Karpas-422 (cell line): ENCODE data around the gene ZNF333. TPM values are rescaled to one million over a fixed set of nuclear protein-coding genes. Genes with fewer than 3 reads are reported as not detected.
A peak's percentile ranks its signal among the peaks of the same experiment; 100 is the strongest.

ENCODE experiments used
- DNase-seq: peaks from one replicate; pipeline ENCODE4 v3.0.0-alpha.2; 2015
- H2AFZ ChIP-seq: fragments of 200-600 bp; sonication (generic); 2 replicates; pipeline ENCODE4 v1.6.1; 2014; ENCODE audit warnings: antibody characterized with exemption, low read length, mixed read lengths
- H3K27ac ChIP-seq: fragments of 200-600 bp; sonication (generic); 2 replicates; pipeline ENCODE4 v1.5.1; 2014; ENCODE audit warnings: mild to moderate bottlenecking, low read length, moderate library complexity
- H3K27me3 ChIP-seq: fragments of 200-600 bp; sonication (generic); 2 replicates; pipeline ENCODE4 v1.6.1; 2014; ENCODE audit warnings: low read length, mixed read lengths
- H3K36me3 ChIP-seq: fragments of 200-600 bp; sonication (generic); 2 replicates; pipeline ENCODE4 v1.6.1; 2014; ENCODE audit warnings: low read length, mixed read lengths; ENCODE audit not compliant: insufficient read depth
- H3K4me1 ChIP-seq: fragments of 200-600 bp; sonication (generic); 2 replicates; pipeline ENCODE4 v1.6.1; 2014; ENCODE audit warnings: mild to moderate bottlenecking, low read length, mixed read lengths
- H3K4me2 ChIP-seq: fragments of 200-600 bp; sonication (generic); 2 replicates; pipeline ENCODE4 v1.6.1; 2014; ENCODE audit warnings: low read length, low read depth, mild to moderate bottlenecking; ENCODE audit not compliant: poor library complexity, severe bottlenecking
- H3K4me3 ChIP-seq: fragments of 200-600 bp; sonication (generic); 2 replicates; pipeline ENCODE4 v1.5.1; 2014; ENCODE audit warnings: mild to moderate bottlenecking, antibody characterized with exemption, low read length, mixed read lengths
- H3K79me2 ChIP-seq: fragments of 200-600 bp; sonication (generic); 2 replicates; pipeline ENCODE4 v1.6.1; 2014; ENCODE audit warnings: mild to moderate bottlenecking, low read length, mixed read lengths
- H3K9ac ChIP-seq: fragments of 200-600 bp; sonication (generic); 2 replicates; pipeline ENCODE4 v1.6.0; 2014; ENCODE audit warnings: low read length
- H3K9me2 ChIP-seq: fragments of 200-600 bp; sonication (generic), shearing (Covaris generic); replicated peaks from 2 replicates; pipeline ENCODE4 v1.6.0; 2014; ENCODE audit warnings: mild to moderate bottlenecking, low read length, moderate library complexity; ENCODE audit not compliant: insufficient read depth
- H3K9me3 ChIP-seq: fragments of 300-700, 200-600 bp; sonication (generic); 2 replicates; pipeline ENCODE4 v1.6.1; 2014; ENCODE audit warnings: low read length, mixed read lengths
- H4K20me1 ChIP-seq: fragments of 200-600 bp; sonication (generic); 2 replicates; pipeline ENCODE4 v1.6.1; 2014; ENCODE audit warnings: mild to moderate bottlenecking, antibody characterized with exemption, low read length, low read depth; ENCODE audit not compliant: insufficient read depth
- total RNA-seq: library from RNA; depleted of rRNA; stranded (reverse); fragments of >200 nt; shearing (Covaris generic); gene quantifications from 2 replicates; pipeline ENCODE4 v1.2.3, GENCODE V29; 2014; ENCODE audit warnings: low replicate concordance; rRNA removed

ZNF333 gene
- total RNA-seq = 22.2 and 27.9 TPM in 2 replicates

DNA sequence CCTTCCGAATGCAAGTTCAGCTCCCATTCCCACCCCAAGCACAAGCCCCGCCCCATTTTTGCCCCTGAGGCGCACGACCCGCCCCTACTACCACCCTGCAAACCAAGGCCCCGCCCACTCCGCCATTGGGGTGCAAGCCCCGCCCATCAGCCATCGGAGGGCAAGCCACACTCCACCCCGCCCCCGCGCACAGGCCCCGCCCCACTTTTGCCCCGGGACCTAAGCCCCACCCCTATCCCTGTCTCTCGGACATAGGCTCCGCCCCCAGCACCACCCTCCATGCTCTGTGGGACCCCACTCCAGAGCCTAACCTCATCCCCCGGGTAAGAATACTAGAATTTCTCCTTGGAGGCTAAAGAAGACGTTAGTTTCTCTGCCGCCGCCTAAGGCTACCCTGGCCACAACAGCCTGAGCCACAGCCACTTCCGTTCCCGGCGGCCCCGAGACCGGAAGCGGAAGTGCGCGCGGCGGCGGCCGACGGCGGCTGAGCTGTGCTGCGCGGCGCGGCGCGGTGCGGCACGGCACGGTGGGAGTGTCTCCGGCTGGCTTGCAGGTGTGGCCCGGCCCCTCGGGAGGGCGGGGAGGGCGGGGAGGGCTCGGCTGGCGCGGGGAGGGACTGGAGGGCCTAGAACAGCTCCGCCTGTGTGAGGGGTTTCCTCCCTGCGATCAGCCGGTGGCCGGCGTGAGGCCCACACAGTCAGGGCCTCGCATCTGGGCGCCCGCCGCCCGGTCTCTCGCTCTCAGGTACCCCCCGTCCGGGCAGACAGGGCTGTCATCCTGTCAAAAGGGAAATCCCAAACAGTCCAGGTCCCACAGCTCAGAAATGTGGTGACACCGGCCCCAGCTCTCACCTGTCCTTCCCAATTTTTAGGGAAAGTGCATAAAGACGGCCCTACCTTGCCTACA lies at the start of gene ZNF333:
Gene ZNF333 (plus strand): TSS at position 451 of the 906 bp plus-strand sequence. CDS start 3,444 bp downstream, outside the sequence.
- H3K4me2 ChIP-seq = peak within 1 kb of the TSS; percentile 98
- DNase-seq = peak; percentile 97
- peak within 1 kb of the TSS; percentile 96 for H3K9ac ChIP-seq
- no peaks in the 10 kb centered on the region for H3K36me3 ChIP-seq
- H3K4me3 ChIP-seq = peak within 1 kb of the TSS; percentile 99
- peak within 1 kb of the TSS; percentile 84 for H2AFZ ChIP-seq
- H3K79me2 ChIP-seq = peaks cover 25% of the 10 kb centered on the region
- no peaks in the 10 kb centered on the region for H3K27me3 ChIP-seq
- peaks cover 24% of the 10 kb centered on the region for H3K4me1 ChIP-seq
- no peaks in the 10 kb centered on the region for H3K9me3 ChIP-seq
- H3K27ac ChIP-seq = peak within 1 kb of the TSS; percentile 83
- no peaks in the 10 kb centered on the region for H4K20me1 ChIP-seq
- H3K9me2 ChIP-seq = no peaks in the 10 kb centered on the region

DNA sequence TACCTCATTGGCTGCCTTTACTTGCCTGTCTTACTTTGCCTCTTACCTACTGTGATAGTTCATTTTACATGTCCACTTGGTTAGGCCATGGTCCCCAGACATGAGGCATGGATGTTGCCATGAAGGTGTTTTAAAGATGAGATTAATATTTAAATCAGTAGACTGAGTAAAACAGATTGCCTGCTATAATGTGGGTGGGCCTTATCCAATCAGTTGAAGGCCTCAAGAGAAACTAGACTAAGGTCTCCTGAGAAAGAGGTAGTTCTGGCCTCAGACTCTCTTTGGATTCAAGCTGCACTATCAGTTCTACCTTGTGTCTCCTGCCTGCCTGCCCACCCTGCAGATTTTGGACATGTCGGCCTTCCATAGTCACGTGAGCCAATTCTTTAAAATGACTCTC lies 41.3 kb upstream of the ZNF333 start:
- no peaks in the 10 kb centered on the region for H3K4me1 ChIP-seq
- no peak overlapping the region for H3K4me3 ChIP-seq
- no peaks in the 10 kb centered on the region for H3K36me3 ChIP-seq
- no peaks in the 10 kb centered on the region for H4K20me1 ChIP-seq
- no peaks in the 10 kb centered on the region for H3K27me3 ChIP-seq
- H2AFZ ChIP-seq = no peak overlapping the region
- H3K27ac ChIP-seq = no peak overlapping the region
- no peak for DNase-seq
- no peak overlapping the region for H3K9ac ChIP-seq
- no peaks in the 10 kb centered on the region for H3K9me3 ChIP-seq
- no peaks in the 10 kb centered on the region for H3K9me2 ChIP-seq
- no peak overlapping the region for H3K4me2 ChIP-seq
- H3K79me2 ChIP-seq = no peaks in the 10 kb centered on the region

DNA sequence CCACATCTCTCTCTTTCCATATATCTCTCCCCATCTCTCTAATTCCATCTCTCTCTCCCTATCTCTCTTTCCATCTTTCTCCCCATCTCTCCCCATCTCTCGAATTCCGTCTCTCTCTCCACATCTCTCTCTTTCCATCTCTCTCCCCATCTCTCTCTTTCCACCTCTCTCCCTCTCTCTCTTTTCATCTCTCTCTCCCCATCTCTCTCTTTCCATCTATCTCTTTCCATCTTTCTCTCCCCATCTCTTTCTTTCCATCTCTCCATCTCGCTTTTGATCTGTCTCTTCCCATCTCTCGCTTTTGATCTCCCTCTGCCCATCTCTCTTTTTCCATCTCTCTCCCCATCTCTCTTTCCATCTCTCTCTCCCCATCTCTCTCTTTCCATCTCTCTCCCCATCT lies 40.8 kb upstream of the ZNF333 start:
- no peak for DNase-seq
- H3K4me2 ChIP-seq = no peak overlapping the region
- H3K9ac ChIP-seq = no peak overlapping the region
- no peaks in the 10 kb centered on the region for H3K4me1 ChIP-seq
- H3K9me2 ChIP-seq = no peaks in the 10 kb centered on the region
- H3K27ac ChIP-seq = no peak overlapping the region
- no peaks in the 10 kb centered on the region for H3K36me3 ChIP-seq
- no peaks in the 10 kb centered on the region for H3K9me3 ChIP-seq
- H3K4me3 ChIP-seq = no peak overlapping the region
- no peaks in the 10 kb centered on the region for H3K79me2 ChIP-seq
- no peak overlapping the region for H2AFZ ChIP-seq
- no peaks in the 10 kb centered on the region for H3K27me3 ChIP-seq
- no peaks in the 10 kb centered on the region for H4K20me1 ChIP-seq

DNA sequence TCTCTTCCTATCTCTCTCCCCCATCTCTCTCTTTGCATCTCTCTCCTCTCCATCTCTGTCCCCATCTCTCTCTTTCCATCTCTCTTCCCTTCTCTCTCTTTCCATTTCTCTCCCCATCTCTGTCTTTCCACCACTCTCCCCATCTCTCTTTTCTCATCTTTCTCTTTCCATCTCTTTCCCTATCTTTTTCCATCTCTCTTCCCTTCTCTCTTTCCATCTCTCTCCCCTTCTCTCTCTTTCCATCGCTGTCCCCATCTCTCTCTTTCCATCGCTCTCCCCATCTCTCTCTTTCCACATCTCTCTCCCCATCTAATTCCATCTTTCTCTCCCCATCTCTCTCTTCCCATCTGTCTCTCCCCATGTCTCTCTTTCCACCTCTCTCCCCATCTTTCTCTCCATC lies 39.7 kb upstream of the ZNF333 start:
- H3K4me3 ChIP-seq = no peak overlapping the region
- no peak overlapping the region for H3K9ac ChIP-seq
- H3K27me3 ChIP-seq = no peaks in the 10 kb centered on the region
- no peak for DNase-seq
- H3K9me3 ChIP-seq = no peaks in the 10 kb centered on the region
- H3K4me2 ChIP-seq = no peak overlapping the region
- no peaks in the 10 kb centered on the region for H4K20me1 ChIP-seq
- H3K79me2 ChIP-seq = no peaks in the 10 kb centered on the region
- no peaks in the 10 kb centered on the region for H3K9me2 ChIP-seq
- H3K36me3 ChIP-seq = no peaks in the 10 kb centered on the region
- no peak overlapping the region for H2AFZ ChIP-seq
- H3K4me1 ChIP-seq = no peaks in the 10 kb centered on the region
- no peak overlapping the region for H3K27ac ChIP-seq

DNA sequence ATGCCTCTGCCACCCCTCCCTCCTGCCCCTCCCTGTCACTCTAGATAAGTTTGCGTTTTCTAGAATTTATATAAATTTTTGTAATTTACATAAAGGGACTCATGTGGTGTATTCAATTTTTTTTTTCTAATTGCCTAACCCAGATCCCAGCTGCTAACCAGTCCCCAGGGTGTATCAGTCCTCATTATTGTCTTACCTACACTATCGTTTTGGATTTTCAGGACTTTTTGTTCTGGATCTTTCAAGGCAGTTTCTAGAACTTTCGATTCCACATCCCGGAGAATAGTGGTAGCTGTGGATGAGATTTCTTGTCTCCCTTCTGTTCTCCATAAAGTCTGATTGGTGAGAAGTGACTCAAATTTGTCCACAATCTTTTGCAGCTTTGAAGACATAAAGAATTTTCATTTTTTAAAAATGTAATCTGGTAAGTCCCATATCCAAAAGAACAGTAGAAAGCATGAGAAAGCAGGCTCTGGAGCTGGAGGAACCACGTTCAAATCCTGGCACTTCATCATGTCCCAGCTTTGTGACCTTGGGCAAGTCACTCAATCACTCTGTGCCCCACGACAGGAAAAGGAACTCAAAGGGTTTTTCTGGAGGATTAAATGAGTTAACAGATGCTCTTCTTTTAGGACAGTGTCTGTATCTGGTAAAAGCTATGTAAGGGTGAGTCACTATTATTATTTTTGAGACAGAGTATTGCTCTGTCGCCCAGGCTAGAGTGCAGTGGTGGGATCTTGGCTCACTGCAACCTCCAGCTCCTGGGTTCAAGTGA lies 34.9 kb upstream of the ZNF333 start:
- Histone ChIP-seq H3K36me3 (no peaks in the 10 kb centered on the region), H3K9ac (no peak overlapping the region), H3K9me2 (no peaks in the 10 kb centered on the region), H3K4me2 (no peak overlapping the region), H2AFZ (no peak overlapping the region), H3K4me1 (no peaks in the 10 kb centered on the region), H4K20me1 (no peaks in the 10 kb centered on the region), H3K9me3 (no peaks in the 10 kb centered on the region), H3K4me3 (no peak overlapping the region), H3K27ac (no peak overlapping the region), H3K79me2 (no peaks in the 10 kb centered on the region), H3K27me3 (no peaks in the 10 kb centered on the region)
- DNase-seq = no peak

DNA sequence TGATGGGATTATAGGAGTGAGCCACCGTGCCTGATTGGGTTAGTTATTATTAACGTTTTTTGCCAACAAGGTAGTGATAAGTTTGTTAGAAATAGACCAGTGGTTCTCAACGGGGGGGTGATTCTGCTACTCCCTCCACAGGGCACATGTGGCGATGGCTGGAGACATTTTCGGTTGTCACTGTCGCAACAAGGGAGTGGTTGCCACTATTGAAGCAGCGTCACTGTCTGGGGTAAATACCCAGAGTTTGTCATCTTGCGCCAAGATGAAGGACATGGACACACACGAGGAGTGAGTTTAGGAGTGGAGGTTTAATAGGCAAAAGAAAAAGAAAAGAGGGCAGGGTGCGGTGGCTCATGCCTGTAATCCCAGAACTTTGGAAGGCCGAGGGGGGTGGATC lies 34.1 kb upstream of the ZNF333 start:
- DNase-seq = no peak
- no peak overlapping the region for H3K27ac ChIP-seq
- H3K4me3 ChIP-seq = no peak overlapping the region
- H3K9me3 ChIP-seq = no peaks in the 10 kb centered on the region
- no peaks in the 10 kb centered on the region for H3K79me2 ChIP-seq
- no peaks in the 10 kb centered on the region for H3K4me1 ChIP-seq
- no peaks in the 10 kb centered on the region for H4K20me1 ChIP-seq
- H3K4me2 ChIP-seq = no peak overlapping the region
- no peak overlapping the region for H2AFZ ChIP-seq
- no peaks in the 10 kb centered on the region for H3K27me3 ChIP-seq
- H3K36me3 ChIP-seq = no peaks in the 10 kb centered on the region
- no peaks in the 10 kb centered on the region for H3K9me2 ChIP-seq
- no peak overlapping the region for H3K9ac ChIP-seq

DNA sequence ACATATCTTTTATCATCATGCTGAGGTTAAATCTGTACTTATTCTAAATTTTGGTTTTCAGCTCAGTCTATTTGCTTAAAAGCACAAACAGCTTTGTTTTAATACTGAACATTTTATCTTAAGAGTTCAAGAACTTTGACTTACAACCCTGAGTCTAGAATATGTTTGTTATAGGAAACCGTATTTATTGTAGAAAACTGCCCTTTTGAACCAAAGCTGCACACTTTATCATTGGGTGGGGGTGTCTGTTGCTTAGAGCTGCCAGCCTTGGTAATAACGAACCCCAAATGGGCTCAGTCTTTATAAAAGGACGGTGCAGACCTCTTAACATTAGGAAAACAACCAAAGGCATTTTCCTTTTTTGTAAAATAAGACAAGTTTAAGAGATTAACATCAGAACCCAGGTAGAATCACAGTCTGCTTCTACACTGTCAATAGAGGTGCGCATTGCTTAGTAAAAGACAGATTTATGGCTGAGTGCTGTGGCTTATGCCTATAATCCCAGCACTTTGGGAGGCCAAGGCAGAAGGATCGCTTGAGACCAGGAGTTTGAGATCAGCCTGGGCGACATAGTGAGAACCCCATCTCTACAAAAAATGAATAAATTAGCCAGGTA lies 29.9 kb upstream of the ZNF333 start:
- no peaks in the 10 kb centered on the region for H3K9me2 ChIP-seq

DNA sequence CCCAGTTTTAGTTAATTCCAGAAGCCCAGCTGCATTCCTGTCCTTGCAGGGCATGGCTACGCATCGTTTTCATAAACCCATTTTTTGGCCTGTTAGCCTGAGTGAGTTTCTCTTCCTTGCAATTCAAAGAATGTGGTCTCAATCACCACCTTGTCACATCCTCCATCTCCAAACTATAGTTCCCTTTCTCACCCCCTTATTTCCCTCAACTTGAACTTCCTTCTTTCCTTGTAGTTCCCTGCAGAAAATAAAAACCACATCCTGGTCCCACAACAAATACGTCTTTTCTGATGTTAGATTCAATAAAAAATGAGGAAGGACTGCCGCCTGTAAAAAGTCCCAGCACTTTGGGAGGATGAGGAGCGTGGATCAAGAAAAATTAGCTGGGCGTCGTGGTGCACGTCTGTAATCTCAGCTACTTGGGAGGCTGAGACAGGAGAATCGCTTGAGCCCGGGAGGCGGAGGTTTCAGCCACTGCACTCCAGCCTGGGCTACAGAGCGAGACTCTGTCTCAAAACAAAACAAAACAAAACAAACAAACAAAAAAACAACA lies 28.4 kb upstream of the ZNF333 start:
- Histone ChIP-seq H3K9me3 (no peaks in the 10 kb centered on the region), H2AFZ (no peak overlapping the region), H4K20me1 (no peaks in the 10 kb centered on the region), H3K27me3 (no peaks in the 10 kb centered on the region), H3K36me3 (no peaks in the 10 kb centered on the region), H3K4me1 (no peaks in the 10 kb centered on the region), H3K79me2 (no peaks in the 10 kb centered on the region), H3K9ac (no peak overlapping the region), H3K27ac (no peak overlapping the region), H3K4me3 (no peak overlapping the region), H3K9me2 (no peaks in the 10 kb centered on the region), H3K4me2 (no peak overlapping the region)
- no peak for DNase-seq

More for the DNA sequence above, 29.9 kb upstream of the ZNF333 start:
- Histone ChIP-seq H3K36me3 (no peaks in the 10 kb centered on the region), H3K4me3 (no peak overlapping the region), H4K20me1 (no peaks in the 10 kb centered on the region), H3K9me3 (no peaks in the 10 kb centered on the region), H2AFZ (no peak overlapping the region), H3K4me1 (no peaks in the 10 kb centered on the region), H3K9ac (no peak overlapping the region), H3K79me2 (no peaks in the 10 kb centered on the region), H3K27me3 (no peaks in the 10 kb centered on the region), H3K4me2 (no peak overlapping the region), H3K27ac (no peak overlapping the region)
- DNase-seq = no peak
